ENCODE results near the gene TK2. TPM values are rescaled to one million over a fixed set of nuclear protein-coding genes. Genes with fewer than 3 reads are reported as not detected.
A peak's percentile ranks its signal among the peaks of the same experiment; 100 is the strongest.

The TK2 gene
- total RNA-seq, 6 experiments from 2014 or later, result 29.1 to 43.8 (median 32.6) TPM

DNA sequence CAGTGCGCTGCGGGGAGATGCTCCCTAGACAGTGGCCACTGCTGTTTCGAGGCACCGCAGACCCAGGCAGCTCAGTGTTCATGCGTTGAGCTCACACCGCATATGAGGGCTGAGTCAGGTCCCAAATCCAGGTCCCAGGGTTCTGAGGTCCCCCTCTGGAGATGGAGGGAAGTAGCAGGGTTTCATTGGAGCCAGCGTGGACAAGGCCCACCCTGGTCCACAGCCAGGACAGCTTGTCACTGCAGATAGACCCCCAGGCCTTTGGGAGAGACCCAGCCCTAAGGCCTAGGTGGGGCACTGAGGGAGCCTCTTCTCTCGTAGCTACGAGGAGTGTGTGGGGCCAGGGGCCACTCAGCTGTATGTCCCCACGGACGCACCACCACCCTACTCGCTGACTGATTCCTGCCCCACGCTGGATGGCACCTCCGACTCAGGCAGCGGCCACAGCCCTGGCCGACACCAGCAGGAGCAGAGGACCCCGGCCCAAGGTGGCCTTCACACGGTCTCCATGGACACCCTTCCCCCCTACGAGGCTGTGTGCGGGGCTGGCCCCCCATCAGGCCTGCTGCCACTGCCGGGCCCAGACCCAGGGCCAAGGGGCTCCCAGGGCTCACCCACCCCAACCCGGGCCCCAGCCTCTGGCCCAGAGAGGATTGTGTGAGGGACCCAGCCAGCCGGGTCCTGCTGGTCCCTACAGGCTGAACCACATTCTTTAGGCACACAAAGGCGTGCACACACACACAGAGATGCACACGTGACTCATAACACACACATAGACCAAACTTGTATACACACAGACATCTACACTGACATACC is 69.4 kb downstream of the TK2 start:
- Mint-ChIP-seq H3K27ac (no peak overlapping the region), H3K36me3 (ENCODE audit: low read depth) (no peaks in the 10 kb centered on the region), H3K27me3 (ENCODE audit: insufficient read depth) (peaks cover 6% of the 10 kb centered on the region), H3K9me3 (no peaks in the 10 kb centered on the region), H3K4me1 (ENCODE audit: low read depth) (no peaks in the 10 kb centered on the region; the same call in none of the 2 replicates), H3K4me3 (no peak overlapping the region)
- TF ChIP-seq CTCF (IDR thresholded peaks at IDR 0.05), result no peak
- no peak for DNase-seq

DNA sequence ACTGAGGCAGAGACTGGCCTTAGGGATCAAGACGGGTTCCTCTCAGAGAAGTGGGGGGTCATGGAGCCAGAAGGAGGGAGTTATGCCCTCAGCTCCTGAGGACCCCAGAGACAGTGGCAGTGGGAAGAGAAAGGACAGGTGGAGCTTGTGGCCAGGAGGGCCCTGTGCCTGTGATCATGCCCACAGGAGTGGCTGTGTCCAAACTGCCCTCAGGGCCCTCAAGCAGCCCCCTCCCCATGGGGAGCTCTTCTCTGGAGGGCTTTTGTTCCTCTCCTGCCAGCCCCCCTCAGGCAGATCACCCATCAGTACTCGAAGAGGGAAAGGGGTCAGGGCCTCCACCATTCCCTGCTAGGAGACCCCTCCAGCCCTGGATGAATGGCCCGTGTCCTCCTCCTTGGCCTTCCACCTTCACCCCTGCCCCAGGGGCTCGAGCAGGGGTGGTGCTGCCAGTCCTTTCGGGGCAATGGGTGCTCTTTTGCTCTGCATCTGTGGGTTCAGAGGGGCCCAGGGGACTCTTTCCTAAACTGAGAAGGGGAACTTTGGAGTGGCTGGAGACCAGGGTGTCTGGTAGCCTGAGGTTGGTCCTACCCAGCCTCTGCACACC is 70.2 kb downstream of the TK2 start:
- TF ChIP-seq CTCF (IDR thresholded peaks at IDR 0.05), result no peak
- no peak overlapping the region for H3K27ac Mint-ChIP-seq

GRCh38 chr16:66478733-66479511 is 71.0 kb downstream of the TK2 start:
- H3K4me3 Mint-ChIP-seq, result no peak overlapping the region
- H3K36me3 Mint-ChIP-seq (ENCODE audit: low read depth), result no peaks in the 10 kb centered on the region
- peak; percentile 28 for DNase-seq
- H3K27ac Mint-ChIP-seq, result no peak overlapping the region
- H3K27me3 Mint-ChIP-seq (ENCODE audit: insufficient read depth), result peaks cover 17% of the 10 kb centered on the region
- peak; percentile 86 for TF ChIP-seq CTCF (IDR thresholded peaks at IDR 0.05)
- H3K9me3 Mint-ChIP-seq, result no peaks in the 10 kb centered on the region
- no peaks in the 10 kb centered on the region; the same call in none of the 2 replicates for H3K4me1 Mint-ChIP-seq (ENCODE audit: low read depth)

More for the DNA sequence above, 70.2 kb downstream of the TK2 start:
- H3K4me1 Mint-ChIP-seq (ENCODE audit: low read depth), result no peaks in the 10 kb centered on the region; the same call in none of the 2 replicates
- no peak for DNase-seq
- H3K9me3 Mint-ChIP-seq, result no peaks in the 10 kb centered on the region
- H3K4me3 Mint-ChIP-seq, result no peak overlapping the region
- no peaks in the 10 kb centered on the region for H3K36me3 Mint-ChIP-seq (ENCODE audit: low read depth)
- H3K27me3 Mint-ChIP-seq (ENCODE audit: insufficient read depth), result peaks cover 11% of the 10 kb centered on the region

DNA sequence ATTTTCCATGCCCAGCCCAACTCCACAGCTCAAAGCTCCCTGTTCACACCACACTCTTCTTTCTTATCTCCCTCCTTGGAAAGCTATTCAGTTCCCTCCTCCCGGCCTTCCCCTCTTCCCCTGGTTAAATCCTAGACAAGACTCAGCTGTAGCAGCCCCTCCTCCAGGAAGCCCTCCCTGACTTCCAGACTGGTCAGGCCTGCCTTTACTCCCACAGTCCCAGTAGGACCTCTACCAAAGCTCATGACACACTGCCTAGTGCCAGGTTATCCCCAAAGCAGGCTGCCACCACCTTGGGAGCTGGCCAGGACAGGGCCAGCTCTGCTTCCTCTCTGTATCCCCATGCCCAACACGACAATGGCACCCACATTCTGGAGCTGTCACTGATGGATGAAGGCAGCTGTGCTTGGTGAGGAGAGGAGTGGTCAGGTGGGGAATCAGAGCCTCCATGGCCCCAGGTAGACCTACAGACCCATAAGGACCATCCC is 72.8 kb downstream of the TK2 start:
- no peak overlapping the region for H3K27ac Mint-ChIP-seq
- DNase-seq, result no peak
- no peaks in the 10 kb centered on the region for H3K36me3 Mint-ChIP-seq (ENCODE audit: low read depth)
- TF ChIP-seq CTCF (IDR thresholded peaks at IDR 0.05), result no peak
- H3K9me3 Mint-ChIP-seq, result no peaks in the 10 kb centered on the region
- peaks cover 25% of the 10 kb centered on the region for H3K27me3 Mint-ChIP-seq (ENCODE audit: insufficient read depth)
- no peak overlapping the region for H3K4me3 Mint-ChIP-seq
- no peaks in the 10 kb centered on the region; the same call in 1 of the 2 replicates for H3K4me1 Mint-ChIP-seq (ENCODE audit: low read depth)

GRCh38 chr16:66476328-66477027 is 73.4 kb downstream of the TK2 start:
- Mint-ChIP-seq H3K27ac (no peak overlapping the region), H3K36me3 (ENCODE audit: low read depth) (no peaks in the 10 kb centered on the region), H3K9me3 (no peaks in the 10 kb centered on the region), H3K4me1 (ENCODE audit: low read depth) (no peaks in the 10 kb centered on the region; the same call in 1 of the 2 replicates), H3K27me3 (ENCODE audit: insufficient read depth) (peaks cover 27% of the 10 kb centered on the region), H3K4me3 (no peak overlapping the region)
- no peak for DNase-seq
- no peak for TF ChIP-seq CTCF (IDR thresholded peaks at IDR 0.05)
